Astrocyte (in vitro differentiated cells and primary cell): ENCODE data around the gene SQOR.

Source experiments
- CTCF ChIP-seq: IDR thresholded peaks from 2 replicates; pipeline ENCODE4 v1.5.1; 2011; ENCODE audit warnings: low read depth, mild to moderate bottlenecking, inconsistent platforms, low read length, moderate library complexity; ENCODE audit not compliant: insufficient read depth
- EZH2 ChIP-seq: IDR thresholded peaks from 2 replicates; pipeline ENCODE4 v1.6.1; 2012; ENCODE audit warnings: mild to moderate bottlenecking, low read length, inconsistent platforms; ENCODE audit not compliant: insufficient read depth

DNA sequence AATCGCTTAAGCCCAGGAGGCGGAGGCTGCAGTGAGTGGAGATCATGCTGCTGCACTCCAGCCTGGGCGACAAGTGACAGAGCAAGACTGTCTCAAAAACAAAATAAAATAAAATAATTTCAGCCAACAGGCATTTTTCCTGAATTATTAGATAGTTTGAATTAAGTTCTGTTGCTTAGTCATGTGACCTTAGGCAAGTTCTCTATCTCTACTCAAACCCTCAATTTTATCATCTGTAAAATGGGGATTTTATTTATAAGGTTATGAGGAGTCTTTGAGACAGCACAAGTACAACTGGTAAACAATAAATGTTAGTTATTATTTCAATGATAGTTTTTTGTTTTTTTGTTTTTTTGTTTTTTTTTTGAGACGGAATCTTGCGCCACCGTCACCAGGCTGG is 13.0 kb downstream of the SQOR start:
- TF ChIP-seq CTCF (no peak), EZH2 (no peak)
